Activated CD4-positive, alpha-beta T cell treated with anti-CD3 and anti-CD28 coated beads, Interleukin-2, amount 10 ng/mL, durations not matched to agents 7 days and 5 days (primary cell): ENCODE measurements around the gene SLC66A1. TPM values are rescaled to one million over a fixed set of nuclear protein-coding genes. Genes with fewer than 3 reads are reported as not detected.

Experiments
- CTCF ChIA-PET: fragments of 350-600 bp; sonication (Branson Sonifier 250); formaldehyde crosslinking; loops from one replicate; lab custom pipeline; 2021; ENCODE audit warnings: antibody characterized with exemption; lab: Charles Lee
- POLR2A ChIA-PET: fragments of 350-600 bp; sonication (Branson Sonifier 250); formaldehyde crosslinking; loops from one replicate; lab custom pipeline; 2021; ENCODE audit warnings: antibody characterized with exemption; lab: Charles Lee
- DNase-seq: peaks from one replicate; pipeline ENCODE4 v3.0.0-alpha.2; 2020
- H3K27ac Mint-ChIP-seq: one replicate; pipeline ENCODE4 v1.8.0; 2021; ENCODE audit warnings: mild to moderate bottlenecking, moderate library complexity, mixed read lengths
- H3K27me3 Mint-ChIP-seq: one replicate; pipeline ENCODE4 v1.8.0; 2021; ENCODE audit warnings: mixed read lengths
- H3K36me3 Mint-ChIP-seq: one replicate; pipeline ENCODE4 v1.8.0; 2021; ENCODE audit warnings: low read depth, mixed read lengths
- H3K4me1 Mint-ChIP-seq: one replicate; pipeline ENCODE4 v1.8.0; 2021; ENCODE audit warnings: mixed read lengths
- H3K4me3 Mint-ChIP-seq: one replicate; pipeline ENCODE4 v1.8.0; 2021; ENCODE audit warnings: mild to moderate bottlenecking, moderate library complexity, mixed read lengths
- H3K9me3 Mint-ChIP-seq: one replicate; pipeline ENCODE4 v1.8.0; 2021; ENCODE audit warnings: mixed read lengths
- total RNA-seq, 2 experiments: library from RNA; stranded (reverse); gene quantifications; one replicate each; pipeline ENCODE4 v1.2.3, GENCODE V29; 2021

Gene SLC66A1
- total RNA-seq, 2 experiments from 2014 or later: 4.9 to 5.3 TPM

- H3K4me3 Mint-ChIP-seq: no peak overlapping the region
Observed at GRCh38 chr1:19343617-19344350, 31.7 kb downstream of the SLC66A1 start.

DNA sequence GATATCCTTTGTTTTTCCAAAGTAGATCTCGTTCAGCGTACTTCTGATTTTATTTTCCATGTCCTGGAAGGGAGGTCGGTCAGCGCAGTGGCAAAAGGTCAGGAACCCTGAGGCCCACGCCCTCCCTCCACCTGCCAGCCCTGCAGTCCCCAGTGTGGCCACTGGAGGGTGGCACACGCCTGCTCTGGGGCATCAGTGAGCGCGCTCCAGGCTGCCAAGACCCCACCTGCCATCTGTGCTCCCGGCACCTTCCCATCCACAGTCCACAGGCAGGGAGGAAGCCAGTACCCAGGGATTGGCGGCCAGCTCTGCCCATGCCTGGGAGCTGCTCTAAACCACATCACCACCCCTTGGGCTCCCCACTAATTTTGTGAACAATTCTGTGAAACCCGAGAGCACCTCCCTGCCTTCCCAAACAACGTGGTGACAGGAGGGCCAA lies 32.3 kb downstream of the SLC66A1 start:
- peaks cover 26% of the 10 kb centered on the region for H3K36me3 Mint-ChIP-seq
- peak; percentile 44 for DNase-seq
- no peaks in the 10 kb centered on the region for H3K27me3 Mint-ChIP-seq
- CTCF ChIA-PET: interaction anchor here (0.6 to 1.7 kb wide), 6 partner anchors 11 to 299 kb away, joined by 3 to 4 read pairs (median 3); partner anchors contain the start of gene NBL1
- POLR2A ChIA-PET: no interaction called here
- H3K4me1 Mint-ChIP-seq: peaks cover 4% of the 10 kb centered on the region
- H3K9me3 Mint-ChIP-seq: no peaks in the 10 kb centered on the region
- H3K27ac Mint-ChIP-seq: no peak overlapping the region
- H3K4me3 Mint-ChIP-seq: no peak overlapping the region

More at GRCh38 chr1:19343617-19344350, 31.7 kb downstream of the SLC66A1 start:
- peaks cover 27% of the 10 kb centered on the region for H3K36me3 Mint-ChIP-seq
- H3K9me3 Mint-ChIP-seq: no peaks in the 10 kb centered on the region
- DNase-seq: no peak
- H3K27ac Mint-ChIP-seq: no peak overlapping the region
- peaks cover 4% of the 10 kb centered on the region for H3K4me1 Mint-ChIP-seq
- ChIA-PET POLR2A (no interaction called here), CTCF (interaction anchor here (0.6 to 1.7 kb wide), 10 partner anchors 12 to 307 kb away, joined by 3 to 4 read pairs (median 3); partner anchors contain the start of gene NBL1)
- H3K27me3 Mint-ChIP-seq: no peaks in the 10 kb centered on the region

GRCh38 chr1:19344831-19345230 lies 32.7 kb downstream of the SLC66A1 start:
- DNase-seq: no peak
- Mint-ChIP-seq H3K4me1 (peaks cover 4% of the 10 kb centered on the region), H3K9me3 (no peaks in the 10 kb centered on the region), H3K27me3 (no peaks in the 10 kb centered on the region), H3K36me3 (peaks cover 27% of the 10 kb centered on the region), H3K27ac (no peak overlapping the region), H3K4me3 (no peak overlapping the region)
- ChIA-PET POLR2A (no interaction called here), CTCF (interaction anchor here (0.9 to 1.1 kb wide), 2 partner anchors 13 to 299 kb away, joined by 3 read pairs; partner anchors contain the start of gene NBL1)

GRCh38 chr1:19345391-19345790 lies 33.3 kb downstream of the SLC66A1 start:
- CTCF ChIA-PET: no interaction called here
- no peak for DNase-seq
- no peaks in the 10 kb centered on the region for H3K9me3 Mint-ChIP-seq
- no peak overlapping the region for H3K4me3 Mint-ChIP-seq
- peaks cover 28% of the 10 kb centered on the region for H3K36me3 Mint-ChIP-seq
- no peak overlapping the region for H3K27ac Mint-ChIP-seq
- H3K27me3 Mint-ChIP-seq: no peaks in the 10 kb centered on the region
- POLR2A ChIA-PET: no interaction called here
- peaks cover 4% of the 10 kb centered on the region for H3K4me1 Mint-ChIP-seq

DNA sequence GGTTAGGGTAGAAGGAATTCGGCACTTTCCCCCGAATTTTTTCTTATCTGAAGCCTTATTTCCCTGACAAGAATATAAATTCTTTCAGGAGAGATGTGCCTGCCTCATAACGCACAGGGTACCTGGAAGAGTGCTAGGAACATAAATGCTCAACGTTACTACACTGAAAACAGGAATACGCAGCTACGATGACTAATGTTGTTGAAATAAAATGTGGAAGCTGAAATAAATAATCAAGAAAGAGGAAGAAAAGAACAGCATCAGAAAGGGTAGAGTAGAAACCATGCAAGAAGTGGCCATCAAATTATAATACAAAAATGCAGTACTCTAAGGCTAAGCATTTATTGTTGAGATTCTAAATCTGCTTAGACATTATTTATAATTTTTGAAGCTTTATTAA lies 33.9 kb downstream of the SLC66A1 start:
- H3K36me3 Mint-ChIP-seq: peaks cover 24% of the 10 kb centered on the region
- CTCF ChIA-PET: no interaction called here
- POLR2A ChIA-PET: no interaction called here
- no peaks in the 10 kb centered on the region for H3K9me3 Mint-ChIP-seq
- no peak overlapping the region for H3K27ac Mint-ChIP-seq
- DNase-seq: no peak
- no peak overlapping the region for H3K4me3 Mint-ChIP-seq
- no peaks in the 10 kb centered on the region for H3K27me3 Mint-ChIP-seq
- H3K4me1 Mint-ChIP-seq: peaks cover 4% of the 10 kb centered on the region

DNA sequence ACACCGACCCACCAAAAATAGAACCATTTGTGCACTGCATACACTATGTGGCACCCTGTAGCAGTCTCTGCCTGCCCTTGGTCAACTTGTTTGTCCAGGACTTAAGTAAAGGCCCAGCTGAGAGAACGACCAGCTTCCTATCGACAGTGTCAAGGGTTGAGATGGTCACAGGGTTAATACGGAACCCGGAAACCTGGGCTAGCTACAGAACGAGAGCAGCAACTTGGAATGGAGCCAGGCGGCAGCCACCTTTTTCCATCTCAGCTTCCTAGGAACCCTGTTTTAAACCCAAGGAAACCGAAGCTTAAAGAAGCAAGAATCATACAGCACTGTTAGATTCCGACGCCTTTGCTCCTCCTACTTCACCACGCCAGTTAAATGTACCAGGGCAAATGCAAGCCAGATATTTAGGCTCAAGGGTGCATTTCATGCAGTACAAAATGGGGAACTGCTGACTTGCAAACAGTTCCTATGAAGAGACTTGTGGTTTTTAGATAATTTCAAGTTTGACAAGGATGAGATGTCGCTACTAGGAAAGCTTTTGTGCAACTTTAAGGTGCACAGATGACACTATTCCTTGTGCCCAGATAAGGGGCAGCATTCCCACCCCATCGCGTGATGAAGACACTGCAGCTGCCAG lies 35.5 kb downstream of the SLC66A1 start:
- H3K9me3 Mint-ChIP-seq: no peaks in the 10 kb centered on the region
- no peaks in the 10 kb centered on the region for H3K4me1 Mint-ChIP-seq
- peaks cover 20% of the 10 kb centered on the region for H3K36me3 Mint-ChIP-seq
- no peak overlapping the region for H3K4me3 Mint-ChIP-seq
- POLR2A ChIA-PET: no interaction called here
- CTCF ChIA-PET: interaction anchor here (0.6 to 0.9 kb wide), 3 partner anchors 299 to 321 kb away, joined by 3 to 4 read pairs (median 3); no protein-coding TSS in a partner anchor
- H3K27ac Mint-ChIP-seq: no peak overlapping the region
- H3K27me3 Mint-ChIP-seq: no peaks in the 10 kb centered on the region
- no peak for DNase-seq

GRCh38 chr1:19348441-19349198 lies 36.5 kb downstream of the SLC66A1 start:
- Mint-ChIP-seq H3K4me3 (no peak overlapping the region), H3K27ac (no peak overlapping the region), H3K36me3 (peaks cover 24% of the 10 kb centered on the region), H3K27me3 (no peaks in the 10 kb centered on the region), H3K9me3 (no peaks in the 10 kb centered on the region), H3K4me1 (no peaks in the 10 kb centered on the region)
- POLR2A ChIA-PET: interaction anchor here (0.6 kb wide), 1 partner anchor 27 kb away, joined by 3 read pairs; no protein-coding TSS in a partner anchor
- DNase-seq: no peak
- CTCF ChIA-PET: interaction anchor here (0.7 kb wide), 1 partner anchor 247 kb away, joined by 3 read pairs; no protein-coding TSS in a partner anchor

DNA sequence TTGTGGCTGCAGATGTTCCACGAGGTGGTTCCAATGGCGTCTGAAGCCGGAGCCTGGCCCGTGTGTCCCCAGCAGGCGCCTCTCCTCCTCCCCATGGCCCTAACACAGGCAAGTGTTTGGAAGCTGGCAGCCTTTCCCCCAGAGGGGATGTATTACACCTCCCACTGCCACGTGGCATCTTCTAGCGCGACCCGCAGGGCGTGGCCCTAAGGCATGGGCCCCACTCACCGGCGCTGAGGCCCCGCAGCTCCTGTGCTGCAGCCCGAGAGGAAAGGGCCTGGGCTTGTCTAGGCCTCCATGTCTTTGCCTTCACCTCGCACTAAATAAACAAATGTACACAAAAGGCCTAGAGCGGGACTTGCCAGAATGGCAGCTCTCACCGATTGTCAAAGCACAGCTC lies 37.9 kb downstream of the SLC66A1 start:
- no peaks in the 10 kb centered on the region for H3K27me3 Mint-ChIP-seq
- H3K27ac Mint-ChIP-seq: no peak overlapping the region
- peaks cover 25% of the 10 kb centered on the region for H3K36me3 Mint-ChIP-seq
- no peaks in the 10 kb centered on the region for H3K4me1 Mint-ChIP-seq
- DNase-seq: no peak
- H3K4me3 Mint-ChIP-seq: no peak overlapping the region
- ChIA-PET CTCF (interaction anchor here (0.5 kb wide), 1 partner anchor 331 kb away, joined by 3 read pairs; no protein-coding TSS in a partner anchor), POLR2A (no interaction called here)
- H3K9me3 Mint-ChIP-seq: no peaks in the 10 kb centered on the region

GRCh38 chr1:19350566-19350965 lies 38.4 kb downstream of the SLC66A1 start:
- H3K36me3 Mint-ChIP-seq: peaks cover 27% of the 10 kb centered on the region
- no peak overlapping the region for H3K27ac Mint-ChIP-seq
- no peaks in the 10 kb centered on the region for H3K4me1 Mint-ChIP-seq
- no peak overlapping the region for H3K4me3 Mint-ChIP-seq
- no peaks in the 10 kb centered on the region for H3K9me3 Mint-ChIP-seq
- ChIA-PET POLR2A (interaction anchor here (0.7 kb wide), 1 partner anchor 8 kb away, joined by 10 read pairs; no protein-coding TSS in a partner anchor), CTCF (interaction anchor here (1.0 kb wide), 1 partner anchor 12 kb away, joined by 4 read pairs; no protein-coding TSS in a partner anchor)
- no peak for DNase-seq
- no peaks in the 10 kb centered on the region for H3K27me3 Mint-ChIP-seq

DNA sequence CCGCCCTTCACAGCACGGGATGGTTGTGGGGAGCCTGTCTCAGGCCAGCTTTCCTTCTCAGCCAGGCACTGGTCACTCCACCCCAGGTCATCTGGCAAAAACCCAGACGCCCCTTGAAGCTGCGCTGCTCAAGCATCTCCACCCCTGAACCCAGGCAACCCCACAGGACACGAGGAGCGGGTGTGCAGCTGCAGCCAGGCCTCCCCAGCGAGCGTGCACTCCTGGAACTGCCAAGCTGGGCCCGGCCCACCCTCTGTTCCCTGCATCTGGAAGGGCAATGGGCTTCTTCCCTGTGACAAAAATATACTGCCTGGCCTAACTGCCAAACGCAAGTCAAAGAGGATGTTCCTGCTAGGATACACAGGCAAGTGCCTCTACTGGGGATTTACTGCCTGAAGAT lies 39.7 kb downstream of the SLC66A1 start:
- DNase-seq: no peak
- no peak overlapping the region for H3K4me3 Mint-ChIP-seq
- ChIA-PET CTCF (interaction anchor here (1.0 kb wide), 1 partner anchor 21 kb away, joined by 3 read pairs; no protein-coding TSS in a partner anchor), POLR2A (no interaction called here)
- H3K36me3 Mint-ChIP-seq: peaks cover 33% of the 10 kb centered on the region
- H3K4me1 Mint-ChIP-seq: no peaks in the 10 kb centered on the region
- no peak overlapping the region for H3K27ac Mint-ChIP-seq
- no peaks in the 10 kb centered on the region for H3K9me3 Mint-ChIP-seq
- H3K27me3 Mint-ChIP-seq: no peaks in the 10 kb centered on the region

GRCh38 chr1:19352839-19353238 lies 40.7 kb downstream of the SLC66A1 start:
- DNase-seq: no peak
- Mint-ChIP-seq H3K9me3 (no peaks in the 10 kb centered on the region), H3K4me3 (no peak overlapping the region), H3K36me3 (peaks cover 35% of the 10 kb centered on the region), H3K27ac (no peak overlapping the region), H3K4me1 (no peaks in the 10 kb centered on the region), H3K27me3 (no peaks in the 10 kb centered on the region)
- ChIA-PET POLR2A (no interaction called here), CTCF (interaction anchor here (0.6 kb wide), 1 partner anchor 81 kb away, joined by 3 read pairs; no protein-coding TSS in a partner anchor)

GRCh38 chr1:19353596-19353995 lies 41.5 kb downstream of the SLC66A1 start:
- POLR2A ChIA-PET: no interaction called here
- Mint-ChIP-seq H3K36me3 (peaks cover 35% of the 10 kb centered on the region), H3K9me3 (no peaks in the 10 kb centered on the region), H3K4me1 (no peaks in the 10 kb centered on the region), H3K27me3 (no peaks in the 10 kb centered on the region), H3K27ac (peak overlapping the region; percentile 25), H3K4me3 (no peak overlapping the region)
- no peak for DNase-seq
- CTCF ChIA-PET: interaction anchor here (0.6 to 1.2 kb wide), 3 partner anchors 15 to 247 kb away, joined by 3 read pairs; no protein-coding TSS in a partner anchor
